IMR-90 (cell line): Measurements from ENCODE around the gene ATXN10. TPM values are rescaled to one million over a fixed set of nuclear protein-coding genes. Genes with fewer than 3 reads are reported as not detected.
A peak's percentile ranks its signal among the peaks of the same experiment; 100 is the strongest.

Experiments
- ATAC-seq: fragments of 200-7000 bp; cut with Tn5 transposase; 2 replicates; pipeline ENCODE4 v1.9.1; 2020; ENCODE audit warnings: low read depth, mild to moderate bottlenecking, moderate library complexity
- BruUV-seq: library from RNA; stranded (reverse); fragments of 400-500 nt; replicated peaks from 2 replicates; lab custom pipeline; 2021; lab: Mats Ljungman, UMichigan
- CTCF ChIA-PET: fragments of 300-600 bp; formaldehyde crosslinking; extraction: SDS; loops from one replicate; lab custom pipeline; 2021; ENCODE audit warnings: antibody characterized with exemption; lab: Yijun Ruan, JAX
- POLR2A ChIA-PET: fragments of 300-600 bp; sonication (Branson Sonifier 250); formaldehyde crosslinking; loops from one replicate; lab custom pipeline; 2022; ENCODE audit warnings: antibody characterized with exemption; ENCODE audit not compliant: unreplicated experiment; lab: Charles Lee
- DNase-seq: peaks from one replicate; pipeline ENCODE4 v3.0.0; 2013
- H2AFZ ChIP-seq: replicated peaks from 2 replicates; pipeline ENCODE3; 2013; ENCODE audit warnings: low read length, mild to moderate bottlenecking; ENCODE audit not compliant: poor library complexity
- H2AK5ac ChIP-seq: 2 replicates; pipeline ENCODE4 v1.6.1; 2013; ENCODE audit warnings: low read depth, low read length, inconsistent platforms
- H2AK9ac ChIP-seq: replicated peaks from 2 replicates; pipeline ENCODE3; 2013; ENCODE audit warnings: mild to moderate bottlenecking, low read depth, low read length, moderate library complexity; ENCODE audit not compliant: poor library complexity
- H2BK120ac ChIP-seq: 2 replicates; pipeline ENCODE4 v1.6.1; 2013; ENCODE audit warnings: low read depth, low read length, inconsistent platforms
- H2BK15ac ChIP-seq: 3 replicates; pipeline ENCODE4 v1.6.1; 2013; ENCODE audit warnings: low read depth, low read length, inconsistent platforms
- H2BK20ac ChIP-seq: 2 replicates; pipeline ENCODE4 v1.6.1; 2013; ENCODE audit warnings: low read depth, mild to moderate bottlenecking, inconsistent platforms, low read length, moderate library complexity
- H2BK5ac ChIP-seq: 2 replicates; pipeline ENCODE4 v1.6.1; 2013; ENCODE audit warnings: mild to moderate bottlenecking, low read depth, low read length, inconsistent platforms; ENCODE audit not compliant: poor library complexity, severe bottlenecking
- H3K14ac ChIP-seq: replicated peaks from 2 replicates; pipeline ENCODE4 v1.6.1; 2013; ENCODE audit warnings: low read depth, low read length, inconsistent platforms
- H3K18ac ChIP-seq: 2 replicates; pipeline ENCODE4 v1.6.1; 2013; ENCODE audit warnings: low read depth, low read length, control low read depth
- H3K23ac ChIP-seq: 2 replicates; pipeline ENCODE4 v1.6.1; 2013; ENCODE audit warnings: low read depth, low read length, inconsistent platforms
- H3K27ac ChIP-seq: 2 replicates; pipeline ENCODE4 v1.5.1; 2013; ENCODE audit warnings: mild to moderate bottlenecking, control low read depth, low read length; ENCODE audit not compliant: insufficient read depth
- H3K27me3 ChIP-seq: 2 replicates; pipeline ENCODE4 v1.6.1; 2013; ENCODE audit warnings: low read length; ENCODE audit not compliant: control insufficient read depth, insufficient read depth
- H3K36me3 ChIP-seq: 2 replicates; pipeline ENCODE4 v1.6.1; 2013; ENCODE audit warnings: low read length, mixed read lengths; ENCODE audit not compliant: control insufficient read depth, insufficient read depth
- H3K4ac ChIP-seq: 2 replicates; pipeline ENCODE4 v1.6.1; 2013; ENCODE audit warnings: low read depth, low read length, inconsistent platforms
- H3K4me1 ChIP-seq: 2 replicates; pipeline ENCODE4 v1.6.1; 2013; ENCODE audit warnings: low read length, mixed read lengths; ENCODE audit not compliant: control insufficient read depth, insufficient read depth
- H3K4me2 ChIP-seq: 2 replicates; pipeline ENCODE4 v1.6.1; 2013; ENCODE audit warnings: low read depth, mild to moderate bottlenecking, control low read depth, low read length, moderate library complexity
- H3K4me3 ChIP-seq: 2 replicates; pipeline ENCODE4 v1.5.1; 2013; ENCODE audit warnings: low read depth, mild to moderate bottlenecking, control low read depth, low read length, moderate library complexity; ENCODE audit not compliant: insufficient read depth
- H3K56ac ChIP-seq: 2 replicates; pipeline ENCODE4 v1.6.1; 2013; ENCODE audit warnings: low read length, inconsistent platforms; ENCODE audit not compliant: insufficient read depth; ENCODE audit errors: extremely low read depth
- H3K79me1 ChIP-seq, 2 experiments: 2 replicates each; pipeline ENCODE4 v1.6.1; 2013; ENCODE audit warnings: low read length in 2 of 2, inconsistent platforms in 1 of 2, low read depth in 1 of 2
- H3K9ac ChIP-seq: 2 replicates; pipeline ENCODE4 v1.6.1; 2013; ENCODE audit warnings: low read depth, low read length, control low read depth
- H3K9me1 ChIP-seq: 2 replicates; pipeline ENCODE4 v1.6.1; 2013; ENCODE audit warnings: low read length, inconsistent platforms; ENCODE audit not compliant: insufficient read depth
- H3K9me3 ChIP-seq: 2 replicates; pipeline ENCODE4 v1.6.1; 2013; ENCODE audit warnings: low read length; ENCODE audit not compliant: control insufficient read depth, insufficient read depth
- H4K20me1 ChIP-seq: 2 replicates; pipeline ENCODE4 v1.6.1; 2013; ENCODE audit warnings: low read length, inconsistent platforms; ENCODE audit not compliant: insufficient read depth
- H4K5ac ChIP-seq: 2 replicates; pipeline ENCODE4 v1.6.1; 2013; ENCODE audit warnings: mild to moderate bottlenecking, low read depth, low read length, control low read depth
- H4K8ac ChIP-seq, 2 experiments: 2 replicates each; pipeline ENCODE4 v1.6.1; 2013; ENCODE audit warnings: low read depth in 2 of 2, low read length in 2 of 2, control low read depth in 1 of 2, inconsistent platforms in 1 of 2
- H4K91ac ChIP-seq: 2 replicates; pipeline ENCODE4 v1.6.1; 2013; ENCODE audit warnings: low read depth, low read length, inconsistent platforms; ENCODE audit not compliant: insufficient read depth
- CEBPB ChIP-seq: IDR thresholded peaks from 2 replicates; pipeline ENCODE4 v1.6.1; 2012; ENCODE audit warnings: low read depth, low read length, improper control_type of control experiment
- CHD1 ChIP-seq: IDR thresholded peaks from 2 replicates; pipeline ENCODE4 v1.6.1; 2012; ENCODE audit warnings: low read depth, low read length, improper control_type of control experiment
- MAFK ChIP-seq: IDR thresholded peaks from 2 replicates; pipeline ENCODE4 v1.6.1; 2012; ENCODE audit warnings: low read depth, low read length, improper control_type of control experiment
- MAZ ChIP-seq: IDR thresholded peaks from 2 replicates; pipeline ENCODE4 v1.6.1; 2012; ENCODE audit warnings: low read depth, mild to moderate bottlenecking, low read length, improper control_type of control experiment, moderate library complexity, borderline replicate concordance
- NFE2L2 ChIP-seq: fragments of 150-350 bp; IDR thresholded peaks from 2 replicates; pipeline ENCODE4 v1.6.1; 2016; ENCODE audit warnings: low read depth, mild to moderate bottlenecking, low read length
- POLR2A ChIP-seq: IDR thresholded peaks from 2 replicates; pipeline ENCODE4 v1.6.1; 2012; ENCODE audit warnings: mild to moderate bottlenecking, low read depth, low read length
- RAD21 ChIP-seq: IDR thresholded peaks from 2 replicates; pipeline ENCODE4 v1.6.1; 2012; ENCODE audit warnings: low read length, improper control_type of control experiment
- RCOR1 ChIP-seq: IDR thresholded peaks from 2 replicates; pipeline ENCODE4 v1.6.1; 2012; ENCODE audit warnings: mild to moderate bottlenecking, low read length, improper control_type of control experiment; ENCODE audit not compliant: insufficient replicate concordance
- RFX5 ChIP-seq: IDR thresholded peaks from 2 replicates; pipeline ENCODE4 v1.8.0; 2012; ENCODE audit warnings: low read depth, mild to moderate bottlenecking, low read length, moderate library complexity
- WGBS, 2 experiments: methylation state at CpG; one replicate each; pipeline versions ENCODE4 v1.1.5 to v1.1.7; 2013; ENCODE audit warnings: missing lambda C conversion rate in 2 of 2; ENCODE audit not compliant: insufficient read length in 1 of 2; ENCODE audit errors: extremely low coverage in 2 of 2; 5-methylcytosine and 5-hydroxymethylcytosine counted together
- dilution Hi-C: fragments of 300-500 bp; cut with HindIII; formaldehyde crosslinking; loops from one replicate; pipeline ENCODE4 v1.14.3; 2018; ENCODE audit warnings: low sequenced_read_pairs; ENCODE audit not compliant: unreplicated experiment
- in situ Hi-C: fragments of 300-500 bp; cut with MboI; formaldehyde crosslinking; loops from 3 replicates; pipeline ENCODE4 v1.14.3; 2019; ENCODE audit warnings: low sequenced_read_pairs, inconsistent platforms, mixed read lengths
- intact Hi-C: fragments of 100-400 bp; cut with micrococcal nuclease; formaldehyde crosslinking; loops from 2 replicates; pipeline ENCODE4 v1.10.0; 2022
- polyA plus RNA-seq, 3 experiments: library from polyadenylated mRNA; depleted of rRNA; stranded (reverse); fragments of >200 nt; gene quantifications; 2 replicates each; pipeline ENCODE4 v1.2.3, GENCODE V29; 2012; ENCODE audit warnings: low replicate concordance in 1 of 3
- total RNA-seq: library from RNA; depleted of rRNA; stranded (reverse); fragments of >200 nt; gene quantifications from 2 replicates; pipeline ENCODE4 v1.2.3, GENCODE V29; 2012
- TF ChIP-seq, protein P1 (sequence below): fragments of 150-350 bp; IDR thresholded peaks from 2 replicates; pipeline ENCODE4 v1.6.1; 2016; ENCODE audit warnings: low read depth, mild to moderate bottlenecking, low read length, moderate library complexity, borderline replicate concordance
- TF ChIP-seq, protein P2 (sequence below): fragments of 150-350 bp; IDR thresholded peaks from 2 replicates; pipeline ENCODE4 v1.6.1; 2017; ENCODE audit warnings: mild to moderate bottlenecking, antibody characterized with exemption, low read length, low read depth
- TF ChIP-seq, protein P3 (sequence below): conservative IDR thresholded peaks from 2 replicates; pipeline ENCODE4 v1.5.1; 2012; ENCODE audit warnings: mild to moderate bottlenecking, low read depth, low read length, improper control_type of control experiment

The ATXN10 gene
- total and polyA plus RNA-seq, 2 of the 4 experiments (the other 2 are of a cell fraction), result 116 to 231 TPM

DNA sequence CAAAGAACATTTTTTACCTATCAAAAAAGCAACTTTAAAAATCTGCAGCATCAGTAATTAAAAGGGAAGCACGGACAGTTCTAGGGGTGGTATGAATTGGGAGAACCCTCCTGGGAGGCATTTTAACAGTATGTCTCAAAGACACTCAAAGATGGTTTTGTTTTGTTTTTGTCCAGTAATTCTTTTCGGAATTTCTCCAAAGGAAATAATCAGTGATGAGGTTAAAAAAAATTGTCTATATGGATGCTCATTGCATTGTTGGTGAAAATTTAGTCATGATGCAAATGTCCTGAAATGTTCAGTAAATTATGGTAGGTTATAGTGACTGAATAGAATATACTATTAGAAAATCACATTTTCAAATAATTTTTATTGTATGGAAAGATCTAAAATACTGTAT is 115.1 kb downstream of the ATXN10 start:
- Histone ChIP-seq H2AFZ (no peak overlapping the region), H3K9ac (no peak overlapping the region), H3K79me1 (peaks cover 61 to 78% of the 10 kb centered on the region in 2 experiments), H2BK15ac (no peak overlapping the region), H4K5ac (no peak overlapping the region), H3K4me3 (no peak overlapping the region), H2AK9ac (no peak overlapping the region), H2BK20ac (no peak overlapping the region), H4K20me1 (peaks cover 63% of the 10 kb centered on the region), H3K4me1 (peaks cover 27% of the 10 kb centered on the region), H3K23ac (no peak overlapping the region), H4K8ac (no peak overlapping the region), H3K27ac (no peak overlapping the region), H3K9me1 (peaks cover 29% of the 10 kb centered on the region), H3K9me3 (no peaks in the 10 kb centered on the region), H3K56ac (no peak overlapping the region), H3K18ac (no peak overlapping the region), H3K36me3 (peaks cover 7% of the 10 kb centered on the region), H3K4ac (no peak overlapping the region), H2AK5ac (no peak overlapping the region), H2BK120ac (no peak overlapping the region), H3K4me2 (no peak overlapping the region), H3K14ac (no peak overlapping the region), H3K27me3 (no peaks in the 10 kb centered on the region), H4K91ac (no peak overlapping the region), H2BK5ac (no peak overlapping the region)
- dilution Hi-C loops, result no loop called here
- no TSS peak for BruUV-seq
- in situ Hi-C loops, result no loop called here
- intact Hi-C loops, result no loop called here
- ATAC-seq, result no peak
- ChIA-PET POLR2A (no interaction called here), CTCF (interaction anchor here (1.4 kb wide), 1 partner anchor 16 kb away, joined by 3 read pairs; no protein-coding TSS in a partner anchor)
- WGBS, 2 experiments, result no CpG with 5 or more reads among the region's 2 CpGs
- peak; percentile 40 for DNase-seq
- TF ChIP-seq, protein P1, sequence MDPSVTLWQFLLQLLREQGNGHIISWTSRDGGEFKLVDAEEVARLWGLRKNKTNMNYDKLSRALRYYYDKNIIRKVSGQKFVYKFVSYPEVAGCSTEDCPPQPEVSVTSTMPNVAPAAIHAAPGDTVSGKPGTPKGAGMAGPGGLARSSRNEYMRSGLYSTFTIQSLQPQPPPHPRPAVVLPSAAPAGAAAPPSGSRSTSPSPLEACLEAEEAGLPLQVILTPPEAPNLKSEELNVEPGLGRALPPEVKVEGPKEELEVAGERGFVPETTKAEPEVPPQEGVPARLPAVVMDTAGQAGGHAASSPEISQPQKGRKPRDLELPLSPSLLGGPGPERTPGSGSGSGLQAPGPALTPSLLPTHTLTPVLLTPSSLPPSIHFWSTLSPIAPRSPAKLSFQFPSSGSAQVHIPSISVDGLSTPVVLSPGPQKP, result no peak
- no peak for TF ChIP-seq CHD1
- no peak for TF ChIP-seq RAD21
- no peak for TF ChIP-seq MAZ
- TF ChIP-seq RFX5, result no peak
- no peak for TF ChIP-seq NFE2L2
- TF ChIP-seq RCOR1, result no peak
- TF ChIP-seq CEBPB, result no peak
- TF ChIP-seq POLR2A, result no peak
- TF ChIP-seq, protein P2, sequence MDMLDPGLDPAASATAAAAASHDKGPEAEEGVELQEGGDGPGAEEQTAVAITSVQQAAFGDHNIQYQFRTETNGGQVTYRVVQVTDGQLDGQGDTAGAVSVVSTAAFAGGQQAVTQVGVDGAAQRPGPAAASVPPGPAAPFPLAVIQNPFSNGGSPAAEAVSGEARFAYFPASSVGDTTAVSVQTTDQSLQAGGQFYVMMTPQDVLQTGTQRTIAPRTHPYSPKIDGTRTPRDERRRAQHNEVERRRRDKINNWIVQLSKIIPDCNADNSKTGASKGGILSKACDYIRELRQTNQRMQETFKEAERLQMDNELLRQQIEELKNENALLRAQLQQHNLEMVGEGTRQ, result no peak
- TF ChIP-seq, protein P3, sequence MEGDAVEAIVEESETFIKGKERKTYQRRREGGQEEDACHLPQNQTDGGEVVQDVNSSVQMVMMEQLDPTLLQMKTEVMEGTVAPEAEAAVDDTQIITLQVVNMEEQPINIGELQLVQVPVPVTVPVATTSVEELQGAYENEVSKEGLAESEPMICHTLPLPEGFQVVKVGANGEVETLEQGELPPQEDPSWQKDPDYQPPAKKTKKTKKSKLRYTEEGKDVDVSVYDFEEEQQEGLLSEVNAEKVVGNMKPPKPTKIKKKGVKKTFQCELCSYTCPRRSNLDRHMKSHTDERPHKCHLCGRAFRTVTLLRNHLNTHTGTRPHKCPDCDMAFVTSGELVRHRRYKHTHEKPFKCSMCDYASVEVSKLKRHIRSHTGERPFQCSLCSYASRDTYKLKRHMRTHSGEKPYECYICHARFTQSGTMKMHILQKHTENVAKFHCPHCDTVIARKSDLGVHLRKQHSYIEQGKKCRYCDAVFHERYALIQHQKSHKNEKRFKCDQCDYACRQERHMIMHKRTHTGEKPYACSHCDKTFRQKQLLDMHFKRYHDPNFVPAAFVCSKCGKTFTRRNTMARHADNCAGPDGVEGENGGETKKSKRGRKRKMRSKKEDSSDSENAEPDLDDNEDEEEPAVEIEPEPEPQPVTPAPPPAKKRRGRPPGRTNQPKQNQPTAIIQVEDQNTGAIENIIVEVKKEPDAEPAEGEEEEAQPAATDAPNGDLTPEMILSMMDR, result no peak
- TF ChIP-seq MAFK, result no peak
